RWPE1 (cell line): ENCODE measurements around the gene SLC9A2.
A peak's percentile ranks its signal among the peaks of the same experiment; 100 is the strongest.

Source experiments
- CTCF ChIA-PET: fragments of 350-600 bp; sonication (Branson Sonifier 250); formaldehyde crosslinking; extraction: SDS; loops from one replicate; lab custom pipeline; 2021; lab: Yijun Ruan, JAX
- POLR2A ChIA-PET: fragments of 400-600 bp; formaldehyde crosslinking; extraction: SDS; loops from one replicate; lab custom pipeline; 2020; ENCODE audit warnings: antibody characterized with exemption; ENCODE audit not compliant: low non-redundant PET; lab: Yijun Ruan, JAX
- DNase-seq: peaks from one replicate; pipeline ENCODE4 v3.0.0; 2012; ENCODE audit warnings: low spot score
- H3K27ac ChIP-seq: fragments of 450-650 bp; 2 replicates; pipeline ENCODE4 v1.5.1; 2017
- TF ChIP-seq, protein P1 (sequence below): fragments of 450-650 bp; conservative IDR thresholded peaks from 2 replicates; pipeline ENCODE4 v1.5.1; 2017; ENCODE audit warnings: low read depth, mild to moderate bottlenecking

The SLC9A2 gene

GRCh38 chr2:102743259-102743658 is 123.9 kb downstream of the SLC9A2 start:
- CTCF ChIA-PET = no interaction called here
- POLR2A ChIA-PET = no interaction called here
- H3K27ac ChIP-seq = no peak overlapping the region
- DNase-seq = no peak
- TF ChIP-seq, protein P1, sequence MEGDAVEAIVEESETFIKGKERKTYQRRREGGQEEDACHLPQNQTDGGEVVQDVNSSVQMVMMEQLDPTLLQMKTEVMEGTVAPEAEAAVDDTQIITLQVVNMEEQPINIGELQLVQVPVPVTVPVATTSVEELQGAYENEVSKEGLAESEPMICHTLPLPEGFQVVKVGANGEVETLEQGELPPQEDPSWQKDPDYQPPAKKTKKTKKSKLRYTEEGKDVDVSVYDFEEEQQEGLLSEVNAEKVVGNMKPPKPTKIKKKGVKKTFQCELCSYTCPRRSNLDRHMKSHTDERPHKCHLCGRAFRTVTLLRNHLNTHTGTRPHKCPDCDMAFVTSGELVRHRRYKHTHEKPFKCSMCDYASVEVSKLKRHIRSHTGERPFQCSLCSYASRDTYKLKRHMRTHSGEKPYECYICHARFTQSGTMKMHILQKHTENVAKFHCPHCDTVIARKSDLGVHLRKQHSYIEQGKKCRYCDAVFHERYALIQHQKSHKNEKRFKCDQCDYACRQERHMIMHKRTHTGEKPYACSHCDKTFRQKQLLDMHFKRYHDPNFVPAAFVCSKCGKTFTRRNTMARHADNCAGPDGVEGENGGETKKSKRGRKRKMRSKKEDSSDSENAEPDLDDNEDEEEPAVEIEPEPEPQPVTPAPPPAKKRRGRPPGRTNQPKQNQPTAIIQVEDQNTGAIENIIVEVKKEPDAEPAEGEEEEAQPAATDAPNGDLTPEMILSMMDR = no peak

- ChIA-PET POLR2A (no interaction called here), CTCF (no interaction called here)
- H3K27ac ChIP-seq = no peak overlapping the region
- DNase-seq = no peak
- TF ChIP-seq, protein P1 = no peak
Observed at GRCh38 chr2:102748107-102748506, 128.8 kb downstream of the SLC9A2 start.

DNA sequence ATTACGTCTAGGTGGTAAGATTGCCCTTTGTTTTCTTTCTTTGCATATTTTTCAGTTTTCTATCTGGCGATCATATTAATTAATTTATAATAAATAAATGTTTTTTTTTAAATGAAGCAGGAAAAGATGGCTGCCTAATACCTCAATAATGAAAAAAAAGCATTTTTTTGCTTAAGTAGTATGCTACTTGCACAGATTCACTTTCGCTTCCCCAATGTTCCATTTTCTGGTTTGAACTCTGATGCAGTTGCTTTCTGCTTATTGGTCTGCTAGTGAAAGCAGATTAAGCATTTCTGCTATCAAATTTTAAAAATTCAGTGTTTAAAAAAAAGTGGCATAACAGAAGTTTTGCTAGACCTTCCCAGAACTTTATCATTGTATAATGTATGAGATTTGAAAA is 130.6 kb downstream of the SLC9A2 start:
- POLR2A ChIA-PET = no interaction called here

GRCh38 chr2:102753563-102754159 is 134.3 kb downstream of the SLC9A2 start:
- TF ChIP-seq, protein P1 = peak; percentile 75
- ChIA-PET CTCF (interaction anchor here (0.6 to 2.4 kb wide), 7 partner anchors 8 to 862 kb away, joined by 3 to 10 read pairs (median 5); partner anchors contain the start of gene TMEM182), POLR2A (no interaction called here)
- H3K27ac ChIP-seq = no peak overlapping the region
- DNase-seq = peak; percentile 25

More for the DNA sequence above, 130.6 kb downstream of the SLC9A2 start:
- CTCF ChIA-PET = interaction anchor here (0.6 kb wide), 1 partner anchor 265 kb away, joined by 3 read pairs; no protein-coding TSS in a partner anchor
- DNase-seq = no peak
- TF ChIP-seq, protein P1 = no peak
- H3K27ac ChIP-seq = no peak overlapping the region

DNA sequence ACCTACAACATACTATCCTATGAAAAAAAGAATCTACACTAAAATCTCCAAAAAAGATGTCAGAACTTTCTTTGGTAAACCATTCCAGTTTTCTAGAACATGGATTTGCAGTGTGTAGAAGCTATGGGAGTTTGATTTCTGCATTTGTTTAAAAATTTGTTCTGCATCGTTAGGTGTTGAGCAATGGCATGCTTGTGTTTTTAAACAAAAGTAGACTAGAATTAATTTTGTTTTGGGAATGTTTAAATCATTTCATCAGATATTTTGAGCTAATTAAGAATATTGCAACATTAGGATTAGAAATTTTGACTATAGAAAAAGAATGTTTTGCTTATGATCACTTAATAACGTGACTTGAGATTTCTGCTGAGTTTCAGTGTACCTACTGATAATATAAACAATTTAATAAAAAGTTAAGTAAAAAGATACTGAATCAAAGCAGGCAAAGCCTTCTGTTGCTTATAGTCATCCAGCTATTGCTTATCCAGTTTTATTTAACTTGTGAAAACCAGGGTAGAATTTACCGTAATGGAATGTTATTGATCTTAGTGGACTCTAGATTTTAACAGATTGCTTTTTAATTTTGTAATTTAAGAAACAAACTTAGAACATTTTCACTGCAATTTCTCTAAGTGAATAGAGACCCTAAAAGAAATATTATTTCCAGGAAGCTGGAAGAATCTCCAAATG is 135.2 kb downstream of the SLC9A2 start:
- ChIA-PET CTCF (interaction anchor here (0.7 to 2.4 kb wide), 2 partner anchors 11 to 680 kb away, joined by 3 to 10 read pairs; no protein-coding TSS in a partner anchor), POLR2A (no interaction called here)
- TF ChIP-seq, protein P1 = no peak
- DNase-seq = no peak
- H3K27ac ChIP-seq = no peak overlapping the region

DNA sequence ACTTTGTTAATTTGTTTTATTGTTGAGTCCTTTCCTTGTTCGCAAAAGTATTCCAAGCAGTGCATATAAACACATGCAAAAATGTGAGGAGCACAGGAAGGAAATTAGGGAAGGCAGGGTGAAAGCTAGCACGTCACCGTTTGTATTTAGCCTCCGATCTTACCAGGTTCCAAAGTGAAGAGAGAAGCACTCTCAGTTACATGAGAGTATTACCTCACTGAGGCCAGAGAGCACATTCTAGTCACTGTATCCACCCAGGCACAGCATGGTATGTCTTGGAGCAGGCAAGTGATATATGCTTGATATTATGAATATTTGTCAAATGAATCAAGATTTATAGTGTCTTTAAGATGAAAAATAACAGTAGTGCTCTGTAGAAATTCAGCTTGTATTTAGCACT is 135.9 kb downstream of the SLC9A2 start:
- DNase-seq = no peak
- TF ChIP-seq, protein P1 = no peak
- POLR2A ChIA-PET = no interaction called here
- CTCF ChIA-PET = interaction anchor here (0.6 to 2.4 kb wide), 2 partner anchors 10 to 31 kb away, joined by 3 to 10 read pairs; no protein-coding TSS in a partner anchor
- H3K27ac ChIP-seq = no peak overlapping the region
